Liver (tissue), 3 donors: ENCODE data around the gene TMEM44.

Experiments
- ATF3 ChIP-seq: IDR thresholded peaks from 2 replicates; pipeline ENCODE4 v1.6.1; 2016; ENCODE audit warnings: antibody characterized with exemption
- CTCF ChIP-seq: fragments of 150-350 bp; IDR thresholded peaks from 2 replicates; pipeline ENCODE4 v1.5.1; 2017; ENCODE audit warnings: improper control_type of control experiment, low read depth, low read length; ENCODE audit not compliant: missing input control
- HNF4G ChIP-seq: IDR thresholded peaks from 2 replicates; pipeline ENCODE4 v1.6.1; 2016; ENCODE audit warnings: antibody characterized with exemption
- MAX ChIP-seq: IDR thresholded peaks from 2 replicates; pipeline ENCODE4 v1.6.1; 2016; ENCODE audit warnings: antibody characterized with exemption
- RAD21 ChIP-seq, 2 donors: IDR thresholded peaks; 2 replicates each; pipeline ENCODE4 v1.6.1; 2016; ENCODE audit warnings: antibody characterized with exemption in 2 of 2, mild to moderate bottlenecking in 2 of 2
- REST ChIP-seq: IDR thresholded peaks from 2 replicates; pipeline ENCODE4 v1.6.1; 2016; ENCODE audit warnings: antibody characterized with exemption, mild to moderate bottlenecking
- YY1 ChIP-seq: IDR thresholded peaks from 2 replicates; pipeline ENCODE4 v1.6.1; 2016; ENCODE audit warnings: antibody characterized with exemption, mild to moderate bottlenecking
- donor health status: healthy.
- donor health status: healthy.

GRCh38 chr3:194588236-194588635, 45.0 kb downstream of the TMEM44 start:
- no peak for TF ChIP-seq MAX
- TF ChIP-seq RAD21 (IDR thresholded peaks at IDR 0.05), result no peak
- no peak for TF ChIP-seq CTCF
- TF ChIP-seq HNF4G, result no peak
- no peak for TF ChIP-seq ATF3
- no peak for TF ChIP-seq REST
- no peak for TF ChIP-seq YY1
